ENCODE measurements around the gene RPLP1.

The RPLP1 gene

GRCh38 chr15:69478259-69478781 is 25.7 kb downstream of the RPLP1 start:
- no peak overlapping the region for H3K27ac ChIP-seq (ENCODE audit: extremely low read depth, low read depth, low read length)
- H3K9me3 ChIP-seq (ENCODE audit: control insufficient read depth, insufficient read depth, low read depth, low read length) = no peaks in the 10 kb centered on the region
- ChIA-PET POLR2A (interaction anchor here (1.0 kb wide), 1 partner anchor 620 kb away, joined by 3 read pairs; no protein-coding TSS in a partner anchor), CTCF (interaction anchor here (0.5 to 5.5 kb wide), 46 partner anchors 9 to 1352 kb away, joined by 3 to 65 read pairs (median 4); no protein-coding TSS in a partner anchor)
- no peak for TF ChIP-seq ZNF518A (tag by site-specific recombination; conservative IDR thresholded peaks at IDR 0.05; ENCODE audit: low read depth)
- peak; percentile 95 for TF ChIP-seq SCRT1 (tag by site-specific recombination; IDR thresholded peaks at IDR 0.05; ENCODE audit: borderline replicate concordance)
- TF ChIP-seq SP3 (tag by site-specific recombination; IDR thresholded peaks at IDR 0.05) = no peak
- TF ChIP-seq ZNF501 (tag by site-specific recombination; IDR thresholded peaks at IDR 0.05) = no peak
- peak; percentile 65; the same call in 1 of the 2 replicates for TF ChIP-seq EGR2 (tag by site-specific recombination; IDR thresholded peaks at IDR 0.05; ENCODE audit: low read depth)
- no peak for TF ChIP-seq KLF9 (tag by site-specific recombination; IDR thresholded peaks at IDR 0.05; ENCODE audit: low read depth)
- peak; percentile 72 for TF ChIP-seq ZFHX2 (tag by site-specific recombination; conservative IDR thresholded peaks at IDR 0.05)
- peak; percentile 81 for TF ChIP-seq CTCF (tag by site-specific recombination; IDR thresholded peaks at IDR 0.05)
- peak; percentile 34; the same call in 1 of the 2 replicates for TF ChIP-seq ZBTB10 (tag by site-specific recombination; IDR thresholded peaks at IDR 0.05)
- no peak for TF ChIP-seq ZNF677 (tag by site-specific recombination; IDR thresholded peaks at IDR 0.05)
- TF ChIP-seq GLIS2 (tag by site-specific recombination; IDR thresholded peaks at IDR 0.05) = peak; percentile 43
- TF ChIP-seq ZNF248 (tag by site-specific recombination; IDR thresholded peaks at IDR 0.05) = no peak
- peak; percentile 87 for TF ChIP-seq ZNF654 (tag by site-specific recombination; IDR thresholded peaks at IDR 0.05; ENCODE audit: low read depth)
- TF ChIP-seq ZBTB17 (tag by site-specific recombination; IDR thresholded peaks at IDR 0.05) = 0 out of 2 replicates have a peak, but pooled peaks have one; percentile 12
- TF ChIP-seq ZXDB (tag by site-specific recombination; IDR thresholded peaks at IDR 0.05) = no peak
- 0 out of 2 replicates have a peak, but pooled peaks have one; percentile 26 for TF ChIP-seq ZEB2 (tag by site-specific recombination; IDR thresholded peaks at IDR 0.05)
- peak; percentile 40; the same call in 1 of the 2 replicates for TF ChIP-seq SP7 (tag by site-specific recombination; IDR thresholded peaks at IDR 0.05)
- peak; percentile 97 for TF ChIP-seq SCRT2 (tag by site-specific recombination; IDR thresholded peaks at IDR 0.05)
- no peak overlapping the region for H3K4me3 ChIP-seq (ENCODE audit: low read depth, low read length)
- no peaks in the 10 kb centered on the region for H3K36me3 ChIP-seq (ENCODE audit: control insufficient read depth in 2 of 2, insufficient read depth in 1 of 2, low read length in 2 of 2)
- H3K4me1 ChIP-seq (ENCODE audit: control insufficient read depth, insufficient read depth, low read length) = no peaks in the 10 kb centered on the region

Data from HEK293 (cell line).